Tibial nerve (tissue), 4 donors: Measurements from ENCODE around the gene SLC5A2.

ENCODE experiments used
- EP300 ChIP-seq, 2 donors: sonication (generic); formaldehyde crosslinking; IDR thresholded peaks; one replicate each; pipeline ENCODE4 v1.6.1; 2017; ENCODE audit warnings: antibody characterized with exemption in 2 of 2, mild to moderate bottlenecking in 1 of 2
- POLR2A ChIP-seq, 2 donors: fragments of 450-650 bp; IDR thresholded peaks; one replicate each; pipeline ENCODE4 v1.6.1; 2017; ENCODE audit warnings: antibody characterized with exemption in 2 of 2, mild to moderate bottlenecking in 2 of 2, moderate library complexity in 2 of 2
- TF ChIP-seq, protein P1 (sequence below), 5 experiments: fragments of 200-600 bp in 3 of 5; fragments of 450-650 bp in 2 of 5; sonication (generic) in 3 of 5; IDR thresholded peaks; one replicate each; pipeline ENCODE4 v1.5.1; 2016 to 2019; ENCODE audit warnings: antibody characterized with exemption in 5 of 5, mild to moderate bottlenecking in 3 of 5, moderate library complexity in 2 of 5

GRCh38 chr16:31479751-31480150 lies 3.2 kb upstream of the SLC5A2 start:
- TF ChIP-seq, protein P1, sequence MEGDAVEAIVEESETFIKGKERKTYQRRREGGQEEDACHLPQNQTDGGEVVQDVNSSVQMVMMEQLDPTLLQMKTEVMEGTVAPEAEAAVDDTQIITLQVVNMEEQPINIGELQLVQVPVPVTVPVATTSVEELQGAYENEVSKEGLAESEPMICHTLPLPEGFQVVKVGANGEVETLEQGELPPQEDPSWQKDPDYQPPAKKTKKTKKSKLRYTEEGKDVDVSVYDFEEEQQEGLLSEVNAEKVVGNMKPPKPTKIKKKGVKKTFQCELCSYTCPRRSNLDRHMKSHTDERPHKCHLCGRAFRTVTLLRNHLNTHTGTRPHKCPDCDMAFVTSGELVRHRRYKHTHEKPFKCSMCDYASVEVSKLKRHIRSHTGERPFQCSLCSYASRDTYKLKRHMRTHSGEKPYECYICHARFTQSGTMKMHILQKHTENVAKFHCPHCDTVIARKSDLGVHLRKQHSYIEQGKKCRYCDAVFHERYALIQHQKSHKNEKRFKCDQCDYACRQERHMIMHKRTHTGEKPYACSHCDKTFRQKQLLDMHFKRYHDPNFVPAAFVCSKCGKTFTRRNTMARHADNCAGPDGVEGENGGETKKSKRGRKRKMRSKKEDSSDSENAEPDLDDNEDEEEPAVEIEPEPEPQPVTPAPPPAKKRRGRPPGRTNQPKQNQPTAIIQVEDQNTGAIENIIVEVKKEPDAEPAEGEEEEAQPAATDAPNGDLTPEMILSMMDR (IDR thresholded peaks at IDR 0.05), result no peak
- TF ChIP-seq POLR2A (IDR thresholded peaks at IDR 0.05), result no peak
- no peak for TF ChIP-seq EP300 (IDR thresholded peaks at IDR 0.05)
